Tibial nerve (tissue), 4 donors: Measurements from ENCODE around the gene CEP170B. TPM values are rescaled to one million over a fixed set of nuclear protein-coding genes. Genes with fewer than 3 reads are reported as not detected.

Experiments
- DNase-seq, 2 donors: peaks; one replicate each; pipeline ENCODE4 v3.0.0-alpha.2; 2019; ENCODE audit warnings: low spot score in 2 of 2
- H3K27ac ChIP-seq, 4 donors: fragments of 200-600 bp; sonication (generic) in 3 of 4; one replicate each; pipeline ENCODE4 v1.5.1; 2017 to 2019; ENCODE audit warnings: mild to moderate bottlenecking in 1 of 4
- H3K27me3 ChIP-seq, 2 donors: fragments of 200-600 bp; sonication (generic) in 1 of 2; one replicate each; pipeline versions ENCODE4 v1.5.1 to v1.6.0; 2017 to 2019
- H3K36me3 ChIP-seq, 3 donors: fragments of 200-600 bp; sonication (generic); one replicate each; pipeline ENCODE4 v1.5.1; 2018 to 2019
- H3K4me1 ChIP-seq, 4 donors: fragments of 200-600 bp; sonication (generic) in 3 of 4; one replicate each; pipeline ENCODE4 v1.5.1; 2017 to 2019
- H3K4me3 ChIP-seq, 4 donors: fragments of 200-600 bp; sonication (generic) in 3 of 4; one replicate each; pipeline ENCODE4 v1.5.1; 2017 to 2019; ENCODE audit warnings: mild to moderate bottlenecking in 1 of 4, moderate library complexity in 1 of 4
- H3K9me3 ChIP-seq, 4 donors: fragments of 200-600 bp; sonication (generic) in 3 of 4; one replicate each; pipeline ENCODE4 v1.5.1; 2017 to 2019
- CTCF ChIP-seq, 5 experiments: fragments of 200-600 bp in 3 of 5; fragments of 450-650 bp in 2 of 5; sonication (generic) in 3 of 5; IDR thresholded peaks; one replicate each; pipeline ENCODE4 v1.5.1; 2016 to 2019; ENCODE audit warnings: antibody characterized with exemption in 5 of 5, mild to moderate bottlenecking in 3 of 5, moderate library complexity in 2 of 5
- EP300 ChIP-seq, 2 donors: sonication (generic); formaldehyde crosslinking; IDR thresholded peaks; one replicate each; pipeline ENCODE4 v1.6.1; 2017; ENCODE audit warnings: antibody characterized with exemption in 2 of 2, mild to moderate bottlenecking in 1 of 2
- POLR2A ChIP-seq, 2 donors: fragments of 450-650 bp; IDR thresholded peaks; one replicate each; pipeline ENCODE4 v1.6.1; 2017; ENCODE audit warnings: antibody characterized with exemption in 2 of 2, mild to moderate bottlenecking in 2 of 2, moderate library complexity in 2 of 2
- WGBS, 2 donors: methylation state at CpG; one replicate each; pipeline ENCODE4 v1.1.5; 2018; 5-methylcytosine and 5-hydroxymethylcytosine counted together
- total RNA-seq, 4 donors: library from RNA; depleted of rRNA; stranded (reverse); fragments of >200 nt; gene quantifications; one replicate each; pipeline ENCODE4 v1.1.0, GENCODE V29; 2016

CEP170B gene
- total RNA-seq, 4 donors from 2014 or later: 10.1 to 36.3 (median 13.0) TPM

- no peak overlapping the region for H3K4me3 ChIP-seq
- H3K36me3 ChIP-seq: no peaks in the 10 kb centered on the region
- no peaks in the 10 kb centered on the region for H3K27me3 ChIP-seq
- no peak for DNase-seq
- no peak overlapping the region for H3K27ac ChIP-seq
- H3K4me1 ChIP-seq: peaks cover 0 to 39% (median 21%) of the 10 kb centered on the region in 4 donors
- no peaks in the 10 kb centered on the region for H3K9me3 ChIP-seq
- TF ChIP-seq CTCF (IDR thresholded peaks at IDR 0.05) (no peak), EP300 (IDR thresholded peaks at IDR 0.05) (no peak), POLR2A (IDR thresholded peaks at IDR 0.05) (no peak)
- 97 to 99% methylated on average over 2 of the region's 2 CpGs for WGBS, 2 donors
Observed at GRCh38 chr14:104824353-104824997, 40.6 kb upstream of the CEP170B start.

GRCh38 chr14:104826189-104826860, 38.7 kb upstream of the CEP170B start:
- peak; percentile 84 to 89 for DNase-seq
- Histone ChIP-seq H3K27ac (peak overlapping the region in 2 of 4 donors; percentile 64 to 68), H3K4me3 (peak overlapping the region; percentile 20 to 71 (median 50)), H3K36me3 (no peaks in the 10 kb centered on the region), H3K9me3 (no peaks in the 10 kb centered on the region), H3K27me3 (no peaks in the 10 kb centered on the region), H3K4me1 (peaks cover 0 to 26% (median 21%) of the 10 kb centered on the region in 4 donors)
- WGBS, 2 donors: 0 to 3% methylated on average over 7 to 21 of the region's 54 CpGs
- TF ChIP-seq CTCF (IDR thresholded peaks at IDR 0.05) (peak; percentile 90 to 96 (median 93)), EP300 (IDR thresholded peaks at IDR 0.05) (no peak)

GRCh38 chr14:104826861-104827176, 38.2 kb upstream of the CEP170B start:
- DNase-seq: no peak
- Histone ChIP-seq H3K4me3 (peak overlapping the region; percentile 20 to 71 (median 47)), H3K36me3 (no peaks in the 10 kb centered on the region), H3K4me1 (peaks cover 0 to 25% (median 21%) of the 10 kb centered on the region in 4 donors), H3K27me3 (no peaks in the 10 kb centered on the region), H3K27ac (peak overlapping the region in 2 of 4 donors; percentile 21 to 68), H3K9me3 (no peaks in the 10 kb centered on the region)
- 0 to 2% methylated on average over 18 to 27 of the region's 27 CpGs for WGBS, 2 donors
- TF ChIP-seq CTCF (IDR thresholded peaks at IDR 0.05) (no peak), POLR2A (IDR thresholded peaks at IDR 0.05) (no peak), EP300 (IDR thresholded peaks at IDR 0.05) (no peak)

- peak overlapping the region in 2 of 4 donors; percentile 21 to 68 for H3K27ac ChIP-seq
- 7 to 8% methylated on average over 33 to 34 of the region's 39 CpGs for WGBS, 2 donors
- H3K4me1 ChIP-seq: peaks cover 0 to 25% (median 21%) of the 10 kb centered on the region in 4 donors
- H3K9me3 ChIP-seq: no peaks in the 10 kb centered on the region
- H3K36me3 ChIP-seq: no peaks in the 10 kb centered on the region
- no peaks in the 10 kb centered on the region for H3K27me3 ChIP-seq
- DNase-seq: no peak
- H3K4me3 ChIP-seq: peak overlapping the region; percentile 20 to 71 (median 47)
- TF ChIP-seq POLR2A (IDR thresholded peaks at IDR 0.05): no peak
- TF ChIP-seq CTCF (IDR thresholded peaks at IDR 0.05): peak; percentile 12 to 44 (median 41)
Observed at GRCh38 chr14:104827177-104828055, 37.7 kb upstream of the CEP170B start.
